NCI-H2196 (cell line): ENCODE results near the gene SPDYE3.

Experiments used
- DNase-seq: peaks from one replicate; lab custom pipeline; 2025; ENCODE audit not compliant: unreplicated experiment; lab: John Stamatoyannopoulos, UW

Gene SPDYE3

GRCh38 chr7:100370303-100370702 is 62.8 kb downstream of the SPDYE3 start:
- no peak for DNase-seq

- DNase-seq = no peak
Observed at GRCh38 chr7:100370746-100371145, 63.2 kb downstream of the SPDYE3 start.

- DNase-seq = no peak
Observed at GRCh38 chr7:100371561-100372171, 64.2 kb downstream of the SPDYE3 start.
